Testis (tissue), 2 donors: Measurements from ENCODE around the gene SHLD1.

ENCODE experiments used
- CTCF ChIP-seq, 3 experiments: fragments of 450-650 bp in 2 of 3; fragments of 200-600 bp in 1 of 3; sonication (generic) in 1 of 3; IDR thresholded peaks; one replicate each; pipeline ENCODE4 v1.5.1; 2016 to 2019; ENCODE audit warnings: antibody characterized with exemption in 3 of 3, mild to moderate bottlenecking in 2 of 3, moderate library complexity in 1 of 3
- POLR2A ChIP-seq: fragments of 450-650 bp; IDR thresholded peaks from one replicate; pipeline ENCODE4 v1.6.1; 2017; ENCODE audit warnings: antibody characterized with exemption, mild to moderate bottlenecking, moderate library complexity

GRCh38 chr20:5807431-5807830, 57.2 kb downstream of the SHLD1 start:
- TF ChIP-seq POLR2A (no peak), CTCF (IDR thresholded peaks at IDR 0.05) (no peak)
